Esophagus muscularis mucosa (tissue), 4 donors: ENCODE data around the gene AGA. TPM values are rescaled to one million over a fixed set of nuclear protein-coding genes. Genes with fewer than 3 reads are reported as not detected.

Experiments used
- DNase-seq: peaks from one replicate; pipeline ENCODE4 v3.0.0-alpha.2; 2017; ENCODE audit errors: extremely low spot score
- H3K27ac ChIP-seq, 4 donors: fragments of 200-600 bp; sonication (generic); replicated peaks in 1 of 4; 1 replicate in 3 of 4; 2 replicates in 1 of 4; pipeline ENCODE4 v1.5.1; 2016 to 2019; ENCODE audit warnings: mild to moderate bottlenecking in 1 of 4
- H3K27me3 ChIP-seq, 4 donors: fragments of 200-600 bp; sonication (generic); one replicate each; pipeline versions ENCODE4 v1.5.1 to v1.6.0; 2016 to 2019
- H3K36me3 ChIP-seq, 4 donors: fragments of 200-600 bp; sonication (generic); one replicate each; pipeline ENCODE4 v1.5.1; 2016 to 2019
- H3K4me1 ChIP-seq, 4 donors: fragments of 200-600 bp; sonication (generic); one replicate each; pipeline ENCODE4 v1.5.1; 2016 to 2019
- H3K4me3 ChIP-seq, 4 donors: fragments of 200-600 bp; sonication (generic); 1 replicate in 2 of 4; 2 replicates in 2 of 4; pipeline ENCODE4 v1.5.1; 2016 to 2019; ENCODE audit warnings: mild to moderate bottlenecking in 4 of 4, moderate library complexity in 1 of 4
- H3K9me3 ChIP-seq, 4 donors: fragments of 200-600 bp; sonication (generic); 1 replicate in 3 of 4; 2 replicates in 1 of 4; pipeline ENCODE4 v1.5.1; 2016 to 2019
- CTCF ChIP-seq, 3 experiments: fragments of 200-600 bp in 2 of 3; fragments of 450-650 bp in 1 of 3; sonication (generic) in 2 of 3; IDR thresholded peaks; one replicate each; pipeline ENCODE4 v1.5.1; 2017 to 2019; ENCODE audit warnings: antibody characterized with exemption in 3 of 3, mild to moderate bottlenecking in 2 of 3, moderate library complexity in 1 of 3
- EP300 ChIP-seq: sonication (generic); formaldehyde crosslinking; IDR thresholded peaks from one replicate; pipeline ENCODE4 v1.6.1; 2017; ENCODE audit warnings: antibody characterized with exemption
- POLR2A ChIP-seq: fragments of 450-650 bp; IDR thresholded peaks from one replicate; pipeline ENCODE4 v1.6.1; 2017; ENCODE audit warnings: antibody characterized with exemption, moderate library complexity, mild to moderate bottlenecking, low read depth
- POLR2AphosphoS5 ChIP-seq, 2 donors: sonication (generic); formaldehyde crosslinking; IDR thresholded peaks; one replicate each; pipeline ENCODE4 v1.6.1; 2017; ENCODE audit warnings: antibody characterized with exemption in 2 of 2
- WGBS: methylation state at CpG from one replicate; pipeline ENCODE4 v1.1.5; 2018; 5-methylcytosine and 5-hydroxymethylcytosine counted together
- intact Hi-C: fragments of 100-400 bp; cut with DNase I; formaldehyde crosslinking; loops from one replicate; pipeline ENCODE4 v1.15.1; 2023
- total RNA-seq, 4 donors: library from RNA; depleted of rRNA; stranded (reverse); fragments of >200 nt; gene quantifications; one replicate each; pipeline versions ENCODE4 v1.1.0 to v1.2.1, GENCODE V29; 2016

The AGA gene
- total RNA-seq, 4 donors from 2014 or later = 7.5 to 17.4 (median 9.7) TPM

- no peaks in the 10 kb centered on the region for H3K36me3 ChIP-seq
- no peak for DNase-seq
- no peak overlapping the region for H3K4me3 ChIP-seq
- no peaks in the 10 kb centered on the region for H3K27me3 ChIP-seq
- WGBS = 88% methylated on average over 4 of the region's 4 CpGs
- H3K4me1 ChIP-seq = no peaks in the 10 kb centered on the region
- H3K9me3 ChIP-seq = no peaks in the 10 kb centered on the region
- no peak for TF ChIP-seq POLR2A
- TF ChIP-seq POLR2AphosphoS5 (IDR thresholded peaks at IDR 0.05) = no peak
- TF ChIP-seq EP300 = no peak
- TF ChIP-seq CTCF (IDR thresholded peaks at IDR 0.05) = no peak
- intact Hi-C loops = no loop called here
- H3K27ac ChIP-seq = no peak overlapping the region
These were observed 21.8 kb upstream of the AGA start for GRCh38 chr4:177464026-177464425.

GRCh38 chr4:177461606-177462005, 19.4 kb upstream of the AGA start:
- intact Hi-C loops = no loop called here
- no peak for DNase-seq
- no peaks in the 10 kb centered on the region for H3K36me3 ChIP-seq
- H3K9me3 ChIP-seq = no peaks in the 10 kb centered on the region
- H3K4me1 ChIP-seq = no peaks in the 10 kb centered on the region
- no peak overlapping the region for H3K4me3 ChIP-seq
- H3K27me3 ChIP-seq = no peaks in the 10 kb centered on the region
- TF ChIP-seq POLR2A (no peak), CTCF (IDR thresholded peaks at IDR 0.05) (no peak), EP300 (no peak), POLR2AphosphoS5 (IDR thresholded peaks at IDR 0.05) (no peak)
- WGBS = 77% methylated on average over 5 of the region's 5 CpGs
- H3K27ac ChIP-seq = no peak overlapping the region

GRCh38 chr4:177460460-177460859, 18.2 kb upstream of the AGA start:
- 69% methylated on average over 2 of the region's 2 CpGs for WGBS
- no peaks in the 10 kb centered on the region for H3K9me3 ChIP-seq
- no peak overlapping the region for H3K4me3 ChIP-seq
- no peaks in the 10 kb centered on the region for H3K27me3 ChIP-seq
- DNase-seq = no peak
- no peaks in the 10 kb centered on the region for H3K36me3 ChIP-seq
- H3K27ac ChIP-seq = no peak overlapping the region
- TF ChIP-seq CTCF (IDR thresholded peaks at IDR 0.05) (no peak), POLR2A (no peak), EP300 (no peak), POLR2AphosphoS5 (IDR thresholded peaks at IDR 0.05) (no peak)
- no peaks in the 10 kb centered on the region for H3K4me1 ChIP-seq
- intact Hi-C loops = no loop called here

GRCh38 chr4:177455561-177455970, 13.3 kb upstream of the AGA start:
- H3K9me3 ChIP-seq = no peaks in the 10 kb centered on the region
- H3K4me3 ChIP-seq = no peak overlapping the region
- H3K36me3 ChIP-seq = no peaks in the 10 kb centered on the region
- H3K27ac ChIP-seq = no peak overlapping the region
- DNase-seq = no peak
- 54% methylated on average over 6 of the region's 6 CpGs for WGBS
- intact Hi-C loops = no loop called here
- TF ChIP-seq CTCF (IDR thresholded peaks at IDR 0.05) = no peak
- no peak for TF ChIP-seq POLR2A
- no peak for TF ChIP-seq POLR2AphosphoS5 (IDR thresholded peaks at IDR 0.05)
- no peak for TF ChIP-seq EP300
- no peaks in the 10 kb centered on the region for H3K27me3 ChIP-seq
- H3K4me1 ChIP-seq = no peaks in the 10 kb centered on the region

- intact Hi-C loops = no loop called here
- Histone ChIP-seq H3K36me3 (no peaks in the 10 kb centered on the region), H3K27me3 (no peaks in the 10 kb centered on the region), H3K4me3 (no peak overlapping the region), H3K27ac (no peak overlapping the region), H3K4me1 (no peaks in the 10 kb centered on the region), H3K9me3 (no peaks in the 10 kb centered on the region)
- TF ChIP-seq CTCF (IDR thresholded peaks at IDR 0.05) (no peak), POLR2AphosphoS5 (IDR thresholded peaks at IDR 0.05) (no peak), POLR2A (no peak), EP300 (no peak)
- DNase-seq = no peak
These were observed 10.9 kb upstream of the AGA start for GRCh38 chr4:177453116-177453515.
